COLO668 (cell line): ENCODE results near the gene ARHGAP12.
"Not testable (repeated sequence)": the region's sequence is repeated elsewhere in the genome, so short reads cannot be mapped to it uniquely, and the experiment has no call there.

Experiments
- DNase-seq: peaks from one replicate; lab custom pipeline; 2025; ENCODE audit not compliant: unreplicated experiment; lab: John Stamatoyannopoulos, UW

Gene ARHGAP12

GRCh38 chr10:31926765-31927564 is 1.7 kb downstream of the ARHGAP12 start:
- DNase-seq = no peak

- no peak for DNase-seq
Measured at GRCh38 chr10:31926160-31926559, 2.5 kb downstream of the ARHGAP12 start.

GRCh38 chr10:31924833-31925232 is 3.8 kb downstream of the ARHGAP12 start:
- DNase-seq = no peak

GRCh38 chr10:31923389-31923788 is 5.2 kb downstream of the ARHGAP12 start:
- no peak for DNase-seq

- no peak for DNase-seq
Measured at GRCh38 chr10:31921031-31921430, 7.6 kb downstream of the ARHGAP12 start.

- no peak for DNase-seq
Measured at GRCh38 chr10:31920538-31920937, 8.1 kb downstream of the ARHGAP12 start.

- no peak for DNase-seq
Measured at GRCh38 chr10:31918671-31919409, 9.8 kb downstream of the ARHGAP12 start.

GRCh38 chr10:31914370-31914769 is 14.3 kb downstream of the ARHGAP12 start:
- DNase-seq = no peak

GRCh38 chr10:31912898-31913850 is 15.5 kb downstream of the ARHGAP12 start:
- no peak for DNase-seq

- no peak for DNase-seq
Measured at GRCh38 chr10:31912289-31912688, 16.3 kb downstream of the ARHGAP12 start.

- no peak for DNase-seq
Measured at GRCh38 chr10:31910016-31910415, 18.6 kb downstream of the ARHGAP12 start.

- no peak for DNase-seq
Measured at GRCh38 chr10:31908157-31908556, 20.5 kb downstream of the ARHGAP12 start.

- no peak for DNase-seq
Measured at GRCh38 chr10:31906039-31906438, 22.6 kb downstream of the ARHGAP12 start.

- no peak for DNase-seq
Measured at GRCh38 chr10:31905586-31905985, 23.0 kb downstream of the ARHGAP12 start.

- no peak for DNase-seq
Measured at GRCh38 chr10:31902625-31903024, 26.0 kb downstream of the ARHGAP12 start.

GRCh38 chr10:31897506-31897905 is 31.1 kb downstream of the ARHGAP12 start:
- DNase-seq = no peak

GRCh38 chr10:31896968-31897384 is 31.7 kb downstream of the ARHGAP12 start:
- no peak for DNase-seq

- not testable (repeated sequence) for DNase-seq
Measured at GRCh38 chr10:31895722-31896121, 32.9 kb downstream of the ARHGAP12 start.

GRCh38 chr10:31888442-31888841 is 40.2 kb downstream of the ARHGAP12 start:
- DNase-seq = no peak

- no peak for DNase-seq
Measured at GRCh38 chr10:31887850-31888249, 40.8 kb downstream of the ARHGAP12 start.

- DNase-seq = no peak
Measured at GRCh38 chr10:31886885-31887284, 41.7 kb downstream of the ARHGAP12 start.
